HepG2 (cell line): ENCODE data around the gene FGFR1OP2.

Experiments
- HOXD1 ChIP-seq: sonication (generic); formaldehyde crosslinking; IDR thresholded peaks from 2 replicates; pipeline ENCODE4 v1.5.0; 2020; ENCODE audit warnings: missing genetic modification reagents
- POLR2AphosphoS2 ChIP-seq: IDR thresholded peaks from 2 replicates; pipeline ENCODE4 v1.6.1; 2011; ENCODE audit warnings: low read depth, low read length, improper control_type of control experiment
- XRCC5 ChIP-seq: fragments of 200-400 bp; formaldehyde crosslinking; optimal IDR thresholded peaks from 2 replicates; pipeline ENCODE3; 2017; ENCODE audit warnings: mild to moderate bottlenecking, low read length
- TF ChIP-seq, protein P1 (sequence below): sonication (generic); formaldehyde crosslinking; IDR thresholded peaks from 2 replicates; pipeline ENCODE4 v1.4.0; 2020; ENCODE audit warnings: missing genetic modification reagents
- TF ChIP-seq, protein P2 (sequence below): sonication (generic); formaldehyde crosslinking; IDR thresholded peaks from 2 replicates; pipeline ENCODE4 v1.5.0; 2020; ENCODE audit warnings: mild to moderate bottlenecking, missing genetic modification reagents, moderate library complexity
- TF ChIP-seq, protein P3 (sequence below): sonication (generic); formaldehyde crosslinking; IDR thresholded peaks from 2 replicates; pipeline ENCODE4 v1.8.1; 2023; ENCODE audit warnings: mild to moderate bottlenecking, inconsistent platforms, moderate library complexity, missing genetic modification reagents, borderline replicate concordance
- TF ChIP-seq, protein P4 (sequence below): sonication (generic); formaldehyde crosslinking; IDR thresholded peaks from 2 replicates; pipeline ENCODE4 v1.4.0; 2020; ENCODE audit warnings: mild to moderate bottlenecking, missing genetic modification reagents
- TF ChIP-seq, protein P5 (sequence below): IDR thresholded peaks from 2 replicates; pipeline ENCODE4 v1.6.1; 2012; ENCODE audit warnings: inconsistent platforms

DNA sequence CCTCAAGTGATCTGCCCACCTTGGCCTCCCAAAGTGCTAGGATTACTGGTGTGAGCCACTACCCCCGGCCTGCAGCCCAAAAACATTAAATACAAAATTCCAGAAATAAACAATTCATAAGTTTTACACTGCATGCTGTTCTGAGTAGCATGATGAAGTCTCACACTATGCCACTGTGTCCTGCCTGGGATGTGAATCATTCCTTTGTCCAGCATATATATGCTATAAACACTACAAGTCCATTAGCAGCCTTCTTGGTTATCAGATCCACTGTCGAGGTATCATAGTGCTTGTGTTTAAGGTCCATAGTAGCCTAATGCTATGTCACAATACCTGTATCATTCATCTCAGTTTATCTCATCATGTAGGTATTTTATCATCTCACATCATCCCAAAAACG is 16.4 kb upstream of the FGFR1OP2 start:
- TF ChIP-seq, protein P1, sequence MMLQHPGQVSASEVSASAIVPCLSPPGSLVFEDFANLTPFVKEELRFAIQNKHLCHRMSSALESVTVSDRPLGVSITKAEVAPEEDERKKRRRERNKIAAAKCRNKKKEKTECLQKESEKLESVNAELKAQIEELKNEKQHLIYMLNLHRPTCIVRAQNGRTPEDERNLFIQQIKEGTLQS = no peak
- TF ChIP-seq, protein P2, sequence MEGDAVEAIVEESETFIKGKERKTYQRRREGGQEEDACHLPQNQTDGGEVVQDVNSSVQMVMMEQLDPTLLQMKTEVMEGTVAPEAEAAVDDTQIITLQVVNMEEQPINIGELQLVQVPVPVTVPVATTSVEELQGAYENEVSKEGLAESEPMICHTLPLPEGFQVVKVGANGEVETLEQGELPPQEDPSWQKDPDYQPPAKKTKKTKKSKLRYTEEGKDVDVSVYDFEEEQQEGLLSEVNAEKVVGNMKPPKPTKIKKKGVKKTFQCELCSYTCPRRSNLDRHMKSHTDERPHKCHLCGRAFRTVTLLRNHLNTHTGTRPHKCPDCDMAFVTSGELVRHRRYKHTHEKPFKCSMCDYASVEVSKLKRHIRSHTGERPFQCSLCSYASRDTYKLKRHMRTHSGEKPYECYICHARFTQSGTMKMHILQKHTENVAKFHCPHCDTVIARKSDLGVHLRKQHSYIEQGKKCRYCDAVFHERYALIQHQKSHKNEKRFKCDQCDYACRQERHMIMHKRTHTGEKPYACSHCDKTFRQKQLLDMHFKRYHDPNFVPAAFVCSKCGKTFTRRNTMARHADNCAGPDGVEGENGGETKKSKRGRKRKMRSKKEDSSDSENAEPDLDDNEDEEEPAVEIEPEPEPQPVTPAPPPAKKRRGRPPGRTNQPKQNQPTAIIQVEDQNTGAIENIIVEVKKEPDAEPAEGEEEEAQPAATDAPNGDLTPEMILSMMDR (CRISPR knock-in tag) = no peak
- TF ChIP-seq HOXD1 (CRISPR knock-in tag) (no peak), POLR2AphosphoS2 (no peak), XRCC5 (no peak)
- TF ChIP-seq, protein P3, sequence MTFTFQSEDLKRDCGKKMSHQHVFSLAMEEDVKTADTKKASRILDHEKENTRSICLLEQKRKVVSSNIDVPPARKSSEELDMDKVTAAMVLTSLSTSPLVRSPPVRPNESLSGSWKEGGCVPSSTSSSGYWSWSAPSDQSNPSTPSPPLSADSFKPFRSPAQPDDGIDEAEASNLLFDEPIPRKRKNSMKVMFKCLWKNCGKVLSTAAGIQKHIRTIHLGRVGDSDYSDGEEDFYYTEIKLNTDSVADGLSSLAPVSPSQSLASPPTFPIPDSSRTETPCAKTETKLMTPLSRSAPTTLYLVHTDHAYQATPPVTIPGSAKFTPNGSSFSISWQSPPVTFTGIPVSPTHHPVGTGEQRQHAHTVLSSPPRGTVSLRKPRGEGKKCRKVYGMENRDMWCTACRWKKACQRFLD = no peak
- TF ChIP-seq, protein P4, sequence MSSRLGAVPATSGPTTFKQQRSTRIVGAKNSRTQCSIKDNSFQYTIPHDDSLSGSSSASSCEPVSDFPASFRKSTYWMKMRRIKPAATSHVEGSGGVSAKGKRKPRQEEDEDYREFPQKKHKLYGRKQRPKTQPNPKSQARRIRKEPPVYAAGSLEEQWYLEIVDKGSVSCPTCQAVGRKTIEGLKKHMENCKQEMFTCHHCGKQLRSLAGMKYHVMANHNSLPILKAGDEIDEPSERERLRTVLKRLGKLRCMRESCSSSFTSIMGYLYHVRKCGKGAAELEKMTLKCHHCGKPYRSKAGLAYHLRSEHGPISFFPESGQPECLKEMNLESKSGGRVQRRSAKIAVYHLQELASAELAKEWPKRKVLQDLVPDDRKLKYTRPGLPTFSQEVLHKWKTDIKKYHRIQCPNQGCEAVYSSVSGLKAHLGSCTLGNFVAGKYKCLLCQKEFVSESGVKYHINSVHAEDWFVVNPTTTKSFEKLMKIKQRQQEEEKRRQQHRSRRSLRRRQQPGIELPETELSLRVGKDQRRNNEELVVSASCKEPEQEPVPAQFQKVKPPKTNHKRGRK (CRISPR knock-in tag) = no peak
- TF ChIP-seq, protein P5, sequence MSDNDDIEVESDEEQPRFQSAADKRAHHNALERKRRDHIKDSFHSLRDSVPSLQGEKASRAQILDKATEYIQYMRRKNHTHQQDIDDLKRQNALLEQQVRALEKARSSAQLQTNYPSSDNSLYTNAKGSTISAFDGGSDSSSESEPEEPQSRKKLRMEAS = no peak
